ENCODE results near the gene TFR2.

DNA sequence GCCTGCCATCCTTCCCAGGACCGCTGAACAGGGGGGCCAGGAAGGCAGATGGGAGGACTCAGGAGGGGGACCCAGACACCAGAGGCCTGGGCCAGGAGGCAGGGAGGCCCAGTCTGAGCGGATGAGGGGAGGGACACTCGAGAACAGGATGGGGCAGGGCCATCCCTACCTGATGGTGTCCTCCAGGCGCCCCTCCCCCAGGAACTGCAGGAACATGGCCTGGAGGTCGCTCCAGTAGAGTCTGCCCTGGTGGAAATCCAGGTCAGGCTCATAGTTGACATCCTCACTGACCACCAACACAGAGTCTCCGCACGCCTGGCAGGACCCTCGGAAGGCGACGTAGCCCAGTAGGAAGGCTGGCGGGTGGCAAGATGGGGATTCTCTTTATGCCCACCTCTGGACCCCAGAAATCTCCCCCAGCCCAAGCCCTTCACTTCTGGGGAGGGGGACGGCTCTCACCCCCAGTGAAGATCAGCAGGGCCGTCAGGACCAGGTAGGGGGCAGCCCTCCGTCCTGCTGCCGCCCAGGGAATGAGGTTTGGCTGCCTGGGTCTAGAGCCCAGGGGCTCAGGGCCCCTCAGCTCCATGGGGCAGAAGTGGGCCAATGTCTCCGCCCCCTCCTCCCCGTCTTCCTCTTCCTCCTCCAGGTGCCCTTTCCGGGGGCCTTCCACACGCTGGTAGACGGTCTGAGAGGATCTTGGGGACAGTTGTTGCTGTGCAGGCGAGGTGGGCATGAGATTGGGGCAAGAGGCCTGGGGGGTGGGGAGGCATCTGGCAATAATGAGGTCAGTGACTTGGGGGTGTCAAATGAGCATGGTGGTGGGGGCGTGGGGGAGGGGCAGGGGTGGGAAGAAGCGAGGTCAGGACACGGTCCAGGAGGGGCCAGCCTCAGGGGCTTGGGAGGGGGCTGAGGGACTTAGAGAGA, 573 bp downstream of the TFR2 start:
- peak; percentile 57 for TF ChIP-seq POLR2A (IDR thresholded peaks at IDR 0.05; ENCODE audit: low read length)
- no peak for TF ChIP-seq GATA1 (IDR thresholded peaks at IDR 0.05; ENCODE audit: low read depth, low read length)

Data from erythroblast (primary cell).